SH-SY5Y (cell line): ENCODE results near the gene SLX9.

ENCODE experiments used
- GATA2 ChIP-seq: IDR thresholded peaks from 2 replicates; pipeline ENCODE4 v1.6.1; 2011; ENCODE audit warnings: mild to moderate bottlenecking, low read depth, low read length
- GATA3 ChIP-seq: IDR thresholded peaks from 2 replicates; pipeline ENCODE4 v1.6.1; 2011; ENCODE audit warnings: low read depth, mild to moderate bottlenecking, low read length, moderate library complexity

- TF ChIP-seq GATA3 (no peak), GATA2 (no peak)
These were observed 22.7 kb downstream of the SLX9 start for GRCh38 chr21:44962403-44962966.
